Erythroblast (primary cell): ENCODE data around the gene RPS3.

Experiments used
- GATA1 ChIP-seq: IDR thresholded peaks from 2 replicates; pipeline ENCODE4 v1.6.1; 2011; ENCODE audit warnings: low read depth, mild to moderate bottlenecking, control low read depth, low read length, moderate library complexity
- POLR2A ChIP-seq: IDR thresholded peaks from 2 replicates; pipeline ENCODE4 v1.6.1; 2011; ENCODE audit warnings: mild to moderate bottlenecking, low read length

DNA sequence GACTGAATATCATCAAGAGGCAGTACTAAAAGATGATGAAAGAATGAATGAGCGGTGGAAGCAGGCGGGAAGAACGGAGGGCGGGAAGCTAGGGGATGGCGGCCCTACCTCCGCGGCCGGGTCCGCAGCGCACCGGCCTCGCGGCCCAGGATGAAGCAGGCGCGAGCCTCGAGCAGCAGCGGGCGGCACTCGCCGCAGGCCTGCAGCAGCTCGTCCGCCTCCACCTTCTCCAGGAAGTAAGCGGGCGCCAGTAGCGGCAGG is 30.3 kb downstream of the RPS3 start:
- TF ChIP-seq POLR2A, result no peak
- no peak for TF ChIP-seq GATA1
